SK-MEL-5 (cell line): ENCODE data around the gene OBSCN. TPM values are rescaled to one million over a fixed set of nuclear protein-coding genes. Genes with fewer than 3 reads are reported as not detected.

Source experiments
- DNase-seq: peaks from one replicate; pipeline ENCODE4 v3.0.0-alpha.2; 2016; ENCODE audit warnings: low read depth, low spot score
- in situ Hi-C: cut with HindIII; loops from 2 replicates; pipeline ENCODE4 v1.10.0; 2016; ENCODE audit warnings: low sequenced_read_pairs, high pct_unique_total_duplicates, low pct_unique_long_range_greater_than_20kb
- total RNA-seq: library from RNA; depleted of rRNA; stranded (reverse); fragments of >200 nt; shearing (Covaris generic); gene quantifications from 2 replicates; pipeline ENCODE4 v1.2.3, GENCODE V29; 2014

Gene OBSCN
- total RNA-seq, 1 experiment from 2014 or later = 0.98 TPM

GRCh38 chr1:228208831-228209551 lies 1.1 kb downstream of the OBSCN start:
- in situ Hi-C loops = no loop called here
- DNase-seq = no peak

- no peak for DNase-seq
- in situ Hi-C loops = no loop called here
These were observed 1.8 kb downstream of the OBSCN start for GRCh38 chr1:228209657-228210056.

DNA sequence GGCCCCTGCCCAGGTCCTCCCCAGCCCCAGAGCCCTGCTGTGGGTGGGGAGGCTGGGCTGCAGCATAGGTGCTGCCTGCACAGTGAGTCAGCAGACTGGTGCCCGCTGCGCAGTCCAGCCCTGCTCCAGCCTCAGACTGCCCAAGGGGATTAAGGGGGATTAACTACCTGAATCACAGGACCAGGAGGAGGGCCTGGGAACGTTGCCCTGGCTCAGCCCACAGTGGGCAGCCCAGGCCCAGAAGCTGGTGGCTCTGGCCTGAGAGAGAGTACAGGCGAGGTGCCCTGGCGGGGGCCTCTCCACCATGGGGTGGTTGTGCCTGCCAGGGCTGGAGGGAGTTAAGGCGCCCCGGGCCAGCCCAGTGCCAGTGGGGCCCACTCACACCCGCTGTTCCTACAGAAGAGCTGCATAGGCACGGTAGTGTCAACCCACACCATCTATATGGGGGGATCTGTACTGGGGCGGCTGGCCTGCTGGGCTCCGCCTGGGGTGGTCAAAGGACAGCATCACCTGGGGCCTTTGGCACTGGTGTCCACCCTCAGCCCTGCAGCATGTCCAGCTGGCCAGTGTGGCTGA lies 2.3 kb downstream of the OBSCN start:
- in situ Hi-C loops = no loop called here
- DNase-seq = no peak

- in situ Hi-C loops = no loop called here
- DNase-seq = no peak
These were observed 3.1 kb downstream of the OBSCN start for GRCh38 chr1:228210712-228211530.

GRCh38 chr1:228211531-228212414 lies 3.9 kb downstream of the OBSCN start:
- in situ Hi-C loops = no loop called here

GRCh38 chr1:228212415-228212965 lies 4.6 kb downstream of the OBSCN start:
- in situ Hi-C loops = no loop called here
- no peak for DNase-seq

More at GRCh38 chr1:228211531-228212414, 3.9 kb downstream of the OBSCN start:
- DNase-seq = no peak

GRCh38 chr1:228212966-228213844 lies 5.4 kb downstream of the OBSCN start:
- in situ Hi-C loops = no loop called here
- peak; percentile 78 for DNase-seq

DNA sequence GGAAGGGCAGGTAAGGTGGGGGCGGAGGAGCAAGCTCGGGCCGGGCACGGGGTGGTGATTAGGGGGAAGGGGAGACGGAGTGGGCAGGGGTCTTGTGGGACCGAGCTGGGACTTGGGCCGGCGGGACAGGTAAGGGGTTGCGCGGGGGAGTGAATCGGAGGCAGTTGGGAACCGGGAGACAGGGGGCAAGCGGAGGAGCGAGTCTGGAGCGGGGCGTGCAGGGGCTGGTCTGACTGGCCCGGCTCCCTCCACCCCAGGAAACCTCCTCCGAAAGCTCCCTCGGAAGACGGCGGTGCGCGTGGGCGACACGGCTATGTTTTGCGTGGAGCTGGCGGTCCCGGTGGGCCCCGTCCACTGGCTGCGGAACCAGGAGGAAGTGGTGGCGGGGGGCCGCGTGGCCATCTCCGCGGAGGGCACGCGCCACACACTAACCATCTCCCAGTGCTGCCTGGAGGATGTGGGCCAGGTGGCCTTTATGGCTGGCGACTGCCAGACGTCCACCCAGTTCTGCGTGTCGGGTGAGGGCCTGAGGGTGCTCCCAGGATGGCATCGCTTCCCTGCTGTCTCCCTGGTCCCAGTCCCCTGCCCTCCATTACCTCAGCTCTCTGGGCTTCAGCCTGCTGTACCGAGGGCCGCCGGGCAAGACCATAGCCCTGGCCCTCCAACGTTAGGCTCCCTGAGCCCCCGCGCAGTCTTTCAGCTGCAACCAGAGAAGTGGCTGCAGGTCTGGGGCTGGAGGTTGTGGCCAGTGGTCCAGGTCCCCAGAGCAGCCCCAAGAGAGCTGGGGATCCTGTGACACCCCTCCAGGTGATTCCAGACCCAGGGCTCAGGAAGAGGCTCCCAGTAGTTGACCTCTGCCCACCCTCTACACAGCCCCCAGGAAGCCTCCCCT lies 6.3 kb downstream of the OBSCN start:
- no peak for DNase-seq

DNA sequence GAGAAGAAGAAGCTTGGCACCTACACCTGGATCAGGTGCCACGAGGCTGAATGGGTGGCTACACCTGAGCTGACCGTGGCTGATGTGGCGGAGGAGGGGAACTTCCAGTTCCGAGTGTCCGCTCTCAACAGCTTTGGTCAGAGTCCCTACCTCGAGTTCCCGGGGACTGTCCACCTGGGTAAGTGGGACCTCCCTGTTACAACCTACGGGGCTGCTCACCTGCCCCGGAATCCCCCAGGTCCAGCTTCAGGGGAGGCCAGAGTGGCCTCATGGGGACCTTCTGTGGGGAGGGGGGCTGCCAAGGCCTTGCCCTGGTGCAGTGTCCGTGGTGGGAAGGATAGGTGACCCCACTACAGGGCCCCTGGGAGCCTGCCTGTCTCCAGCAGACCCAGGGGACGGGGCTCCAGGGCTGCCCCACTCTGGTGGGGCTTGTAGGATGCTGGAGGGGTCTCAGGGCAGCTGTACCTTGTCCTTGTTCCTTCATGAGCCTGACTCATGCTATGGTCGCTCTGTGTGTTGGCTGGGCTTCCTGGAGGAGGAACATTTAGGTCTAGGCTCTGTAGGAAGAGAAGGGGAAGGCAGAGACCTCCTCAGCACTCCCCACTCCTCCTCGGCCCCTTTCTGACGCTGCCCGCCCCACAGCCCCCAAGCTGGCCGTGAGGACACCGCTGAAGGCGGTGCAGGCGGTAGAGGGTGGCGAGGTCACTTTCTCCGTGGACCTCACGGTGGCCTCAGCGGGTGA lies 7.2 kb downstream of the OBSCN start:
- in situ Hi-C loops = no loop called here
- DNase-seq = no peak

More for the DNA sequence above, 6.3 kb downstream of the OBSCN start:
- in situ Hi-C loops = no loop called here

DNA sequence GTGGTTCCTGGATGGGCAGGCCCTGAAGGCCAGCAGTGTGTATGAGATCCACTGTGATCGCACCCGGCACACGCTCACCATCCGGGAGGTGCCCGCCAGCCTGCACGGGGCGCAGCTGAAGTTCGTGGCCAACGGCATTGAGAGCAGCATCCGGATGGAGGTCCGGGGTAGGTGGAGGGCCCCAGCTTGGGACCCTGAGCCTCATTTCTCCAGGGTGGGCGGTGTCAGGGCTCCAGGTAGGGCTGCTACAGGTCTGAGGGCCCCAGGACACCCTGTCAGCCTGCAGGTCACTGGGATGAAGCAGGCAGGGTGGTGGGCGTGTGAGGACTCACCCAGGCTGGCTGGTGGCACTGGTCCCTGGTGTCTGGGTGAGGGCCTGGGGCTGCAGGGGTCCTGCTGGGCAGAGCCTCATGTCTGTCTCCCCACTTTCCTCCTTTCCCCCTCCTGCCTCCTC lies 7.8 kb downstream of the OBSCN start:
- DNase-seq = no peak
- in situ Hi-C loops = no loop called here

- no peak for DNase-seq
- in situ Hi-C loops = no loop called here
These were observed 8.8 kb downstream of the OBSCN start for GRCh38 chr1:228216371-228217320.

DNA sequence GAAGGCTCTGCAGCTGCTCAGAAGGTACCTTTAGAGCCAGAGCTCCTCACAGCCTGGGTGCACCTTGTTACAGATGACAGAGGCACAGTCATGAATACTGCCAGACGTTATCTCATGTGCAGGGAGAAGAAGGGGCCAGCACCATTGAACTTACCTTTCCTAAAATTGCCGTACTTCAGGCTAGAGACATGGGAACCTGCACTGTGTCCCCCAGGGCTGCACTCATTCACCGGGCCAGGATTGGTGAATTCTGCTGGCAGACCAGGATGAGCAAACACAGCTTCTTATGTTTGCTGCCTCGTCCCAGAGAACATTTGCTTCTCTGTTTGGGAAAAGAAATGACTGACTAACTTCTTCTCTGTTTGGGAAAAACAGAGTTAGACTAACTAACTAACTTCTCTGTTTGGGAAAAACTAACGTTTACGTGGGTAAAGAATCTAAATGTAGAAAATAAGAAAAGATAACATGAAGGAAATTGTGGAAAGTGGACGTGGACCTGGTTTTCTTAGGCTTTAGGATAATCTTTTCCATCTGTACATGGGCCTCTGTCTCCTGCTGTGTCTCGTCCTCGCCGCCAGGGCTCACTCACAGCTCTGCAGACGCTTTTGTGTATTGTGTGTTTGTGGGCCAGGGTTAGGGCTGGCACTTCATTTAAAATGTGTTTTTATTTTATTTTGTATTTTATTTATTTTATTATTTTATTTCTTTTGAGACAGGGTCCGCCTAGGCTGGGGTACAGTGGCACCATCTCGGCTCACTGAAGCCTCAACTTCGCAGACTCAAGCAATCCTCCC lies 9.9 kb downstream of the OBSCN start:
- peak; percentile 24 for DNase-seq
- in situ Hi-C loops = no loop called here

- DNase-seq = no peak
- in situ Hi-C loops = no loop called here
These were observed 10.8 kb downstream of the OBSCN start for GRCh38 chr1:228218513-228219244.
